ENCODE data around the gene STOML1. TPM values are rescaled to one million over a fixed set of nuclear protein-coding genes. Genes with fewer than 3 reads are reported as not detected.

STOML1 gene
- total and polyA plus RNA-seq, 2 experiments from 2014 or later: 14.2 to 21.0 TPM

DNA sequence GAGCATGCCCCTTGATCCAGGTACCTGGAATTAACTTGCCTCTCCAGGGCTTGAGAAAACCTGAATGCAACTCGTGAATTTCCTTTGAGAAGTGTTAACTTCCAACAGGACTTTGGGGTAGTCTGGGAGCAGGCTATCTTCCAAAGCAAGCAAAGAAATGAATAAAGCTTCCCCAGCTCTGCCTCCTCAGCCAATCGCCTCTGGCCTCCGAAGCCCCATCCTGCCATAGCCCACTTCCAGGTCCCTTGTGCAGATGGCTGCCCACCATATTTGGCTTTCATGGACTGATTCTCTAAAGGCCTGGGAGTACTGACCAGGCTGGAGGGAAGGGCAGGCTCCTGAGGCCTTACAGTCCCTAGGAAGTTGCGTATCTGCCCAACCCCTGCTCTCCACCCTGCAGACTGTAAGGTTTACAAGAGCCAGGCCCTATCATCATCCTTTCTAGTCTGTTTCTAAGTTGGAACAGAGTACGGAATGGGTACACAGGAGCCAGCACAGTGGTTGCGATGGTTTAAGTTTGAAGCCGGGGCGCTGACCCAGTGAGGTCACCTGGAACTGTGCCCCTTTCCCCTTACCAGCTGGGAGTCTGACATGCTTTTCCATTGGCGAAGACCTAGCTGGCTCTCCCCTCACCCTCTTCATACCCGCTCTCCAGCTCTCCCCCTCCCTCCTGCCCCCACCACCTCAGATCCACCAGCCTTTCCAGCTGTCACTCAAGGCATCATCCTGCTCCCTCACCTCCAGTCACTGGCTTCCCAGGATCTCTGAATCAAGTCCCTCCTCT lies 1.3 kb upstream of the STOML1 start:
- no peak overlapping the region for H3K27ac ChIP-seq
- 97% methylated on average over 10 of the region's 10 CpGs for WGBS (ENCODE audit: low lambda C conversion rate, missing lambda C conversion rate)
- peaks cover 4% of the 10 kb centered on the region for H3K4me1 ChIP-seq (ENCODE audit: insufficient read depth)

DNA sequence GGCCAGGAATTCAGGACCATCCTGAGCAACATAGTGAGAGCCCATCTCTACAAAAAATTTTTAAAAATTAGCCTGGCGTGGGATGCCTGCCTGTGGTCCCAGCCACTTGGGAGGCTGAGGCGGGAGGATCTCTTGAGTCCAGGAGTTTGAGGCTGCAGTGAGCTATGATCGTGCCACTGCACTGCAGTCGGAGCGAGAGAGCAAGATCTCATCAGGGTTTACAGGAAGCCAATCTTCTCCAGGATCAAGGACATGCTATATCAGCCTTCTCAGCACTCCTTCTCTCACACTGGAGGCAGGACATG lies 451 bp upstream of the STOML1 start:
- peaks cover 4% of the 10 kb centered on the region for H3K4me1 ChIP-seq (ENCODE audit: insufficient read depth)
- TF ChIP-seq EZH2 (IDR thresholded peaks at IDR 0.05; ENCODE audit: borderline replicate concordance): no peak
- TF ChIP-seq EZH2phosphoT487 (IDR thresholded peaks at IDR 0.05; ENCODE audit: low read depth, severe bottlenecking, unreplicated experiment): no peak
- TF ChIP-seq, protein P1, sequence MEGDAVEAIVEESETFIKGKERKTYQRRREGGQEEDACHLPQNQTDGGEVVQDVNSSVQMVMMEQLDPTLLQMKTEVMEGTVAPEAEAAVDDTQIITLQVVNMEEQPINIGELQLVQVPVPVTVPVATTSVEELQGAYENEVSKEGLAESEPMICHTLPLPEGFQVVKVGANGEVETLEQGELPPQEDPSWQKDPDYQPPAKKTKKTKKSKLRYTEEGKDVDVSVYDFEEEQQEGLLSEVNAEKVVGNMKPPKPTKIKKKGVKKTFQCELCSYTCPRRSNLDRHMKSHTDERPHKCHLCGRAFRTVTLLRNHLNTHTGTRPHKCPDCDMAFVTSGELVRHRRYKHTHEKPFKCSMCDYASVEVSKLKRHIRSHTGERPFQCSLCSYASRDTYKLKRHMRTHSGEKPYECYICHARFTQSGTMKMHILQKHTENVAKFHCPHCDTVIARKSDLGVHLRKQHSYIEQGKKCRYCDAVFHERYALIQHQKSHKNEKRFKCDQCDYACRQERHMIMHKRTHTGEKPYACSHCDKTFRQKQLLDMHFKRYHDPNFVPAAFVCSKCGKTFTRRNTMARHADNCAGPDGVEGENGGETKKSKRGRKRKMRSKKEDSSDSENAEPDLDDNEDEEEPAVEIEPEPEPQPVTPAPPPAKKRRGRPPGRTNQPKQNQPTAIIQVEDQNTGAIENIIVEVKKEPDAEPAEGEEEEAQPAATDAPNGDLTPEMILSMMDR (IDR thresholded peaks at IDR 0.05; ENCODE audit: poor library complexity): no peak
- H3K27me3 ChIP-seq: no peaks in the 10 kb centered on the region
- no peak overlapping the region for H3K4me3 ChIP-seq
- DNase-seq (ENCODE audit: low spot score): no peak
- no peaks in the 10 kb centered on the region for H4K20me1 ChIP-seq (ENCODE audit: insufficient read depth, poor library complexity, severe bottlenecking)
- H2AFZ ChIP-seq: peak overlapping the region; percentile 88
- H3K4me2 ChIP-seq: peak overlapping the region; percentile 93
- H3K36me3 ChIP-seq (replicated peaks; ENCODE audit: insufficient read depth, low read depth): no peaks in the 10 kb centered on the region
- peak overlapping the region; percentile 45 for H3K27ac ChIP-seq
- peaks cover 29% of the 10 kb centered on the region for H3K79me2 ChIP-seq
- WGBS (ENCODE audit: low lambda C conversion rate, missing lambda C conversion rate): 87% methylated on average over 5 of the region's 5 CpGs
- no peaks in the 10 kb centered on the region for H3K9me3 ChIP-seq (ENCODE audit: low read depth)
- no peaks in the 10 kb centered on the region for H3K9me2 ChIP-seq (replicated peaks; ENCODE audit: insufficient read depth)

More for the DNA sequence above, 1.3 kb upstream of the STOML1 start:
- TF ChIP-seq EZH2 (IDR thresholded peaks at IDR 0.05; ENCODE audit: borderline replicate concordance) (no peak), EZH2phosphoT487 (IDR thresholded peaks at IDR 0.05; ENCODE audit: low read depth, severe bottlenecking, unreplicated experiment) (no peak)
- TF ChIP-seq, protein P1 (IDR thresholded peaks at IDR 0.05; ENCODE audit: poor library complexity): no peak
- no peak overlapping the region for H2AFZ ChIP-seq
- no peaks in the 10 kb centered on the region for H3K27me3 ChIP-seq
- DNase-seq (ENCODE audit: low spot score): no peak
- no peaks in the 10 kb centered on the region for H3K36me3 ChIP-seq (replicated peaks; ENCODE audit: insufficient read depth, low read depth)
- H3K9me2 ChIP-seq (replicated peaks; ENCODE audit: insufficient read depth): no peaks in the 10 kb centered on the region
- H3K4me2 ChIP-seq: peak overlapping the region; percentile 85
- no peaks in the 10 kb centered on the region for H3K9me3 ChIP-seq (ENCODE audit: low read depth)
- peaks cover 32% of the 10 kb centered on the region for H3K79me2 ChIP-seq
- no peak overlapping the region for H3K4me3 ChIP-seq
- H4K20me1 ChIP-seq (ENCODE audit: insufficient read depth, poor library complexity, severe bottlenecking): no peaks in the 10 kb centered on the region

DNA sequence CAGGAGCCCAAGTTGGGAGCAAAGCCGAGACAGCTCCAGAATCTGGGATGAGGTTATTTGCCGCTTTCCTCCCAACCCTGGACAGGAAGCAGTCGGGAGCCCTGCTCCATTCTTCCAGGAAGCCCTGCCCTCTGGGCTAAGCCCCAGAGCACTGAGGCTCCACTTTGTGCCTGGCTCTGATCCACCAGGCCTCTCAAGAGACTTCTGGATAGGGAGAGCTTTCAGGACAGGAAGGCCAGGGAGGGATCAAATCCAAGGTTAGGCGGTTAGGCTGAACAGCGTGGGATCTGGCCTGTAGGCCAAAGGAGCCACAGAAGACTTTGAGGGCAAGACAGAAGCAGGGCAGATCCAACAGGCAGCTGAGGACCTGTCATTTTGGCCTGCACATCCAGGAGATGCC lies 835 bp downstream of the STOML1 start:
- H4K20me1 ChIP-seq (ENCODE audit: insufficient read depth, poor library complexity, severe bottlenecking): no peaks in the 10 kb centered on the region
- TF ChIP-seq, protein P1 (IDR thresholded peaks at IDR 0.05; ENCODE audit: poor library complexity): no peak
- TF ChIP-seq EZH2phosphoT487 (IDR thresholded peaks at IDR 0.05; ENCODE audit: low read depth, severe bottlenecking, unreplicated experiment): no peak
- peak overlapping the region; percentile 72 for H2AFZ ChIP-seq
- peaks cover 16% of the 10 kb centered on the region for H3K79me2 ChIP-seq
- DNase-seq (ENCODE audit: low spot score): peak; percentile 44
- no peaks in the 10 kb centered on the region for H3K9me2 ChIP-seq (replicated peaks; ENCODE audit: insufficient read depth)
- H3K4me1 ChIP-seq (ENCODE audit: insufficient read depth): peaks cover 4% of the 10 kb centered on the region
- H3K27ac ChIP-seq: peak overlapping the region; percentile 72
- H3K27me3 ChIP-seq: no peaks in the 10 kb centered on the region
- H3K4me2 ChIP-seq: peak overlapping the region; percentile 94
- H3K4me3 ChIP-seq: peak overlapping the region; percentile 95
- H3K36me3 ChIP-seq (replicated peaks; ENCODE audit: insufficient read depth, low read depth): no peaks in the 10 kb centered on the region
- H3K9me3 ChIP-seq (ENCODE audit: low read depth): no peaks in the 10 kb centered on the region
- whole genome bisulfite sequencing (ENCODE audit: low lambda C conversion rate, missing lambda C conversion rate): 73% methylated on average over 5 of the region's 5 CpGs
